T-helper 2 cell (primary cell): ENCODE data around the gene HK1.
"Not testable (repeated sequence)": the region's sequence is repeated elsewhere in the genome, so short reads cannot be mapped to it uniquely, and the experiment has no call there.

Experiments used
- DNase-seq, 5 experiments: peaks; one replicate each; pipeline versions ENCODE4 v3.0.0 to v3.0.0-alpha.2; 2012 to 2022

The HK1 gene

GRCh38 chr10:69425511-69426298, 147.4 kb downstream of the HK1 start:
- DNase-seq, result peak in 3 of 5 experiments; percentile 49 to 66 (median 57)

- DNase-seq, result no peak
Measured at GRCh38 chr10:69426376-69426727, 148.1 kb downstream of the HK1 start.

DNA sequence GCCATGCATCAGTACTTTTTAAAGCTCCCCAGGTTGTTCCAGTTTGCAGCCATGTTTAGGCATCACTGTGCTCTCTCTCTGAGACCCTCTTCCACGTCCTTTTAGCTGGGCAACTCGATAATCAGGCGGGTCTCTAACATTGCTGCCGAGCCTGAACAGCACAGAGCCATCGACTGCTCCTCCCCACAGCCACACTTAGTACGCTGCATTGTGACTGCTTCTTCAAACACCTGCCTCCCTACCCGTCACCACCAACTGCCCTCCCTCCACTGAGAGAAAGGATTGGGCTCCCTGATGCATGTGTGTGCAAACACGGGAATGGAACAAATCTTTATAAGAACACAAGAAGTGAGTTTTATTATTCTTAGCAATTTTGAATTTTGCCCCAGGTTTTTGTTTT, 149.9 kb downstream of the HK1 start:
- no peak for DNase-seq

GRCh38 chr10:69434169-69434568, 155.9 kb downstream of the HK1 start:
- no peak for DNase-seq

GRCh38 chr10:69434926-69435325, 156.6 kb downstream of the HK1 start:
- DNase-seq, result no peak

DNA sequence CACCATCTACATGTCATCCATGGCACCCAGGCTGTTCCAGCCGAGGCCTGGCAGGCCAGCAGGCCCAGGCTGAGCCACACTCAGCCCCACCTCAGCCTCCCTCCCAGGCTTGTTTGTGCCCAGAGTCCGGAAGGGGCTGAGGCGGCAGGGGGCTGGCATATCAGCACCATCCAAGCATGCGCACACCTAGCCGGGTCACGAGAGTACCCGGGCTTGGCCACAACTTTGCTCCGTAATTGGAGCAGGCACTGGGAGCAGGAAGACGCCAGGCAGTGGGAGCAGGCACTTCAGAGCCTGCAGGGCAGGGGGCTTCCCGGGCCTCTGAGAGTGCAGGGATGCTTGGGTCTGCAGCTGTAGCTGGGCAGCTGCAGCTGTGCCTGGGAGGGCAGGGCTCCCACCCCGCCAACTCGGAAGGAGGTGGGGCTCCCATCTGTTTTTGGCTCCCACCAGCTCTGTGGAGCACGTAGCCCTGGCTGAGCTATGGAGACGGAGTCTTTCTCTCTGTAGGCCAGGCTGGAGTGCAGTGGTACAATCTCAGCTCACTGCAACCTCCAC, 157.7 kb downstream of the HK1 start:
- DNase-seq, result no peak

GRCh38 chr10:69437321-69438259, 159.3 kb downstream of the HK1 start:
- DNase-seq, result no peak

GRCh38 chr10:69438536-69439349, 160.4 kb downstream of the HK1 start:
- no peak for DNase-seq

GRCh38 chr10:69439350-69439739, 161.0 kb downstream of the HK1 start:
- no peak for DNase-seq

- no peak for DNase-seq
Measured at GRCh38 chr10:69439813-69440506, 161.7 kb downstream of the HK1 start.

DNA sequence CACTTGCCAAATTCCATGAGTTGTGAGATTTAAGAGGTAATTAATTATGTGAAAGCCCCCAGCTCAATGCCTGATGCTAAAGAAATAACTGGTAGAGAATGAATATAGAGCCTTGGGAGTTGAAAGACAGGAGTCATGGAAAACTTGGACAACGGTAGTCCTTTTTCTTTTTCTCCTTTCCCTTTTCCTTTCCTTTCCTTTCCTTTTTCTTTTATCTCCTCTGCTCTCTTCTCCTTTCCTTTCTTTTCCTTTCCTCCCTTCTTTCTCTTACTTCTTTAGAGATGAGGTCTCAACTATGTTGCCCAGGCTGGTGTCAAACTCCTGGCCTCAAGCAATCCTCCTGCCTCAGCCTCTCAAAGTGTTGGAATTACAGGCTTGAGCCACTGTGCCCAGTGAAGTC, 165.1 kb downstream of the HK1 start:
- no peak for DNase-seq

DNA sequence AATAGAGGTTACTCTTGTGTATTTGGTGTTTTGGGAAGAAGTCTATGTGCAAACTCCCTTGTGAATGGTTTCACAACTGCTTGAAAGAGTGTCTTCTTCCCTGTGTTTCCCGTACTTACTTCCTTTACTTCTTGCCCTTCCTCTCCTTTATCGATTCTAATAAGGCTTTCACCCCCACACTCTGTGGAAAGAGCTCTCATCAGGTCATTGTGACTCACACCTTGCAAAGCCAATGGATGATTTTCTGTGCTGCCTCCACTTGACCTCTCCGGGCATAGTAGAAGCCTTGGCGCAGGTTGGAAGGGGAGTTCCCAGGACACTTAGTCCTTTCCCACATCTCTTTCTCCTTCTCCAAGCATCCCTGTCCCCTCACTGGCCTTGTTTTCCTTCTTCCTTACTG, 166.7 kb downstream of the HK1 start:
- DNase-seq, result no peak

DNA sequence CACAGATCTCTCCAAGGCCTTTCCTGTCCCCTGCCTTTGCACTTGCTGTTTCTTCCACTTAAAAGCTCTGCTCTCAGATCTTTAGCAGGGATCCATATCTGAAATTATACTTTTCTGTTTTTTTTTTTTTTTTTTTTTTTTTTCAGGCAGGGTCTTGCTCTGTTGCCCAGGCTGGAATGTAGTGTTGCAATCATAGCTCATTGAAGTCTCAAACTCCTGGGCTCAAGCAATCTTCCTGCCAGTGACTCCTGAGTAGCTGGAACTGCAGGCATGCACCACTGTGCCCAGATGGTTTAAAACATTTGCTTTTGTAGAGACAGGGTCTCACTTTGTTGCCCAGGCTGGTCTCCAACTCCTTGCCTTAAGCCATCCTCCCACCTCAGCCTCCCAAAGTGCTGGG, 167.9 kb downstream of the HK1 start:
- no peak for DNase-seq

GRCh38 chr10:69446650-69447151, 168.4 kb downstream of the HK1 start:
- DNase-seq, result peak in 1 of 5 experiments; percentile 66

GRCh38 chr10:69449841-69450240, 171.5 kb downstream of the HK1 start:
- peak in 4 of 5 experiments; percentile 29 to 62 (median 36) for DNase-seq

DNA sequence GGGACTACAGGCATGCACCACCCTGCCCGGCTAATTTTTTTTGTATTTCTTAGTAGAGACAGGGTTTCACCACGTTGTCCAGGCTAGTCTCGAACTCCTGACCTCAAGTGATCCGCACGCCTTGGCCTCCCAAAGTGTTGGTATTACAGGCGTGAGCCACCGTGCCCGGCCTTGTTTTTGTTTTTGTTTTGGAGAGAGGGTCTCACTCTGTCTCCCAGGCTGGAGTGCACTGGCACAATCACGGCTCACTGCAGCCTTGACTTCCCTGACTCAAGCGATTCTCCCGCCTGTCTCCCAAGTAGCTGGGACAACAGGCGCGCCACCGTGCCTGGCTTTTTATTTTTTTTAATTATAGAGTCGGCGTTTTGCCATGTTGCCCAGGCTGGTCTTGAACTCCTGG, 172.1 kb downstream of the HK1 start:
- DNase-seq, result not testable (repeated sequence)

GRCh38 chr10:69451209-69451783, 173.0 kb downstream of the HK1 start, which contains the start of gene TSPAN15:
Gene TSPAN15, plus strand, starts transcription at chr10:69451465. Its CDS starts 130 bp downstream, at chr10:69451595.
- DNase-seq, result peak; percentile 54 to 85 (median 73)
